Stimulated activated naive CD4-positive, alpha-beta T cell (primary cell): Measurements from ENCODE around the gene CACTIN.
A peak's percentile ranks its signal among the peaks of the same experiment; 100 is the strongest.

Source experiments
- DNase-seq, 6 experiments: peaks; one replicate each; lab custom pipeline; 2025; lab: John Stamatoyannopoulos, UW

Gene CACTIN

DNA sequence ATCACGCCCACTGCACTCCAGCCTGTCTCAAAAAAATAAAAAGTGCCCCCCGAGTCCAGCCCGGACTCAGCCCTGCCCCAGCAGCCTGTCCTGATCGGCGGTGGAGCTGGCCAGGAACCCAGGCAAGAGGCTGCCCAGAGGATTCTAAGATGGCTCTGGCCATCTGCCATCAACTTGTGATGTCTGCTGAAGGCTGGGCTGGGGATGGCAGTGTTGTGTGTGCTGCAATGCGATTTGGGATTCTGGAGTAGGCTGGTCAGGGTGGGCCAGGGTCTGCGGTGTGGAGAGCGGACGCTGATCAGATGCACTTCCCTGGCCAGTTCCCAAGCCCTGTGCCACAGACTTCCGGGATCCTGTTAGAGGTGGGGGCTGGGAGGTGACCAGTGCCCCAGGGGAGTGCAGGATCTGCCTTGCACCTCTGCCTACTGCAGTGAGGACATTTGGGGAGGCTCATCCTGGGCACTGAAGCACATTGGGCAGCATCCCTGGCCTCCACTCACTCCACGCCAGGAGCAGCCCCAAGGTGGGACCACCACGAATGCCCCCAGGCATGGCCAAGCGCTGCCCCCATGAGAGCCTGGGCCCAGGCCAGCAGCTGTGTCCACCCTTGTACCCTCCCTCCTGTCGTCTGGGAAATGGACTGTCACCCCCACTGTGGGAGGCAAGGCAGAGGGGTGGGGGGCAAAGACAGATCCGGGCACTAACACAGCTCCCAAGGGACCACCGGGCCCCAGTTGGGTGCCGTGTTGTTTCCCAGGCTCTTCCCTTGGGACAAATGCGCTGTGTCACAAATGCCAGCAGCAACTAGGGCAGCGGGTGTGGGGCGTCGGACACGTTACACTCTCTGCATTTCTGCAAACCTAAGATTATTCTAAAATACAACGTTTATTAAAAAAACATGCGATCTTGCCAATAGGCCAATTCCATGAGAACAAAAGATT is 16.5 kb downstream of the CACTIN start:
- no peak for DNase-seq

DNA sequence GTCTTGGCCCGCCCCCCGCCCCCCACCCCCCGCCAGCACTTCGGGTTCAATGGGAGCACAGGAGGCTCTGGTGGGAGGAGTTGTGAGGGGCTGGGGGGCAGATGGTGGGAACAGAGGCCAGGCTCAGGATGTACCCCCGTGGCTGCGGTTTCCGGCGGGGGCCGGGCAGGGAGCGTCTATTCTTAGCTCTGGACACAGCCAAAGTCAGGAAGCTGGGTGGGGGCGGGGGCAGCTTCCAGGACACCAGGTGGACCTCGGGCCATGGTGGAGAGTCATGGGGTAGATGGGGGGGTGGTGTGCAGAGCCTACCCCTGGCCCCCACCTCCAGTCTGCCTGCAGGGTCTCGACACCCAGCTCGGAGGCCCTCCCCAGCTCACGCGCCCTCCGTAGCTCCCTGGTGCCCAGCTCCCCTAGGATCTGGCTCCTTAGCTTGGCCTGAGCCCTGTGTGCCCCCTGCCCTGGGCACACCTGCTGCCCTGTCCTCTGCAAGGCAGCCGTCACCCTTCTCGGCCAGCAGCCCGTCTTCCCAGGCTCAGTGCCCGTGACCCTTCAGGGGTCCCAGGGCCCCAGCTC is 17.8 kb downstream of the CACTIN start:
- DNase-seq: no peak

DNA sequence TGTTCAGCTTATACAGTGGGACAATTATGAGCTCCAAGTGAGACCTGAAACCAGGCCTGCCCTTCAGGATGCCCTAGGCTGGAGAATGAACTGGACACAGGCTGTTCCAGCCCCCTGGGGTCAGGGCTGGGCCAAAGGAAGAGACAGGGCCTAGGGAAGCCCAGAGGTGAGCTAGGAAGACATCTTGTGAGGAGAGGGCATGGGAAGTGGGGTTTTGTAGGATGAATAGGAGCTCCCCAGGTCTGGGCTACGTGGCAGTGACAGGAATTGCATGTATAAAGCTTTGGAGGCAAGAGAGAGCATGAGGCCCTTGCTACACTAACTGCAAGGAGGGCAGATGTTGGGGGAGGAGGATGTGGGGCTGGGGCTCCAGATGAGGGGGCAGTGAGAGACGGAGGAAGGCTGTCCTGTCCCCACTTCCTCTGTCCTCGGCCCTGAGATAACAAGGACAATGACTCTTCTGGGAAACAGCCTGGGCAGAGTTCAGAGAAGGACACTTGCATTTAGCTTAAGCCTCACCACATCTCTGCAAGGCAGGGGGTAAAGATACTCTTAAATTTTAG is 18.4 kb downstream of the CACTIN start:
- no peak for DNase-seq

DNA sequence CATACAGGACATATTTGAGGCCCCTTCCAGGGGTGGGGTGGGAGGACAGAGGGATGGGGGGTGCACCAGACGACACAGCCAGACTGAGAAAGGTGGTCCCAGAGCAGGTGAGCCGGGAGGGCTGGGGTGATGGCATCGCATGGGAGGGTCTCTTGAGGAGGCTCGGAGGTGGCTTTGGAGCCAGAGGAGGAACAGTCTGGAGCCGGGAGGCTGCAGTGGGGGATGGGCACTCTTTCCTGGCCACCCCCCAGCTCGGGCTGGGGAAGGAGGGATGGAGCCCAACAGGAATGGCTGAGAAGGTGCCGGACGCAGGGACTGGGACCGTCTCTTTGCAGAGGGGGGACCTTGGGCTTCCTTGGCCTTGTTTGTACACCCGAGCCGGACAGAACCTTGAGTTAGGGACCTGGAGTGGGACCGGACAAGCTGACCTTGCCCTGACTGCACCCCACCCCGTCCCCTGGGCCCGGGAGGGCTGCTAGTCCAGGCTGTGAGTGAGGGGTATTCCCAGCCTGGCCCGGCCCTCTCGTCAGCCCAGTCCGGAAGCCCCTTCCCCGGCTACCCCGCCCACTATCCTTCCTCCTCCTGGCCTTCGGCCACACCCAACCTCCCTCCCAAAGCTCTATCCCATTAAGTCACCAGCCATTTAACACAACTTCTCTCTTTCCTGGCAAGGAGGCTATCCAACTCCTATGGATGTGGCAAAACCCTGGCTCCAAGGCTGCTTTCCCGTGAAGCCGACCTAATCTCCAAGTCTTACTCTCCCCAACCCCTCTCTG is 19.1 kb downstream of the CACTIN start:
- no peak for DNase-seq

- peak in 5 of 6 experiments; percentile 33 to 49 (median 41) for DNase-seq
Observed at GRCh38 chr19:3606690-3607289, 19.8 kb downstream of the CACTIN start, which contains the start of gene TBXA2R. TBXA2R (minus strand) TSS chr19:3606875; CDS start chr19:3600634, 6,241 bp downstream.

DNA sequence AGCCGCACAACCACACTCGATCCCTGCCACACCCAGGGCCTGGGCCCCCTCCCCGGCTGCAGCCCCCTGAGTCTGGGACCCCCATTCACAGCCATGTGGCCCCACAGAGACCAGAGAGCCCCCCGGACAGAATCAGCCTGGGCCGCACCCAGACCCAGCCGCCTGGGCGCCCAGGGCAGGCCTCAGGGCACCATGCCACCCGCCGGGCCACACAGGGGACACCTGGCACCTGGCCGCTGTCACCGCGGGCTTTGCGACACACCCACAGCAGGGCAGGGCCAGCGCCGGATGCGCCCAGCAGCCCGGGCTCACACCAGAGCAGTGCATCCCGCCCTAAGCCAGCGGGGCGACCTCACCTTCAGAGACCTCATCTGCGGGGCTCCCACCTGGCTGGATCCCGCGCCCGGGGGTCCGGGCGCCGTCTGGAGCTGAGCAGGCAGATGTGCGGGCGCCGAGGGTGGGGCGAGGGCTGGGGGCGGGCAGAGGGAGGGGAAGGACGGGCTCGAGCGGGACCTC is 20.4 kb downstream of the CACTIN start:
- peak in 3 of 6 experiments; percentile 18 to 45 (median 25) for DNase-seq

- DNase-seq: no peak
Observed at GRCh38 chr19:3605770-3606169, 20.8 kb downstream of the CACTIN start.

GRCh38 chr19:3605361-3605760 is 21.2 kb downstream of the CACTIN start:
- peak in 2 of 6 experiments; percentile 26 to 44 for DNase-seq

GRCh38 chr19:3604987-3605343 is 21.6 kb downstream of the CACTIN start:
- DNase-seq: peak in 3 of 6 experiments; percentile 15 to 49 (median 31)

DNA sequence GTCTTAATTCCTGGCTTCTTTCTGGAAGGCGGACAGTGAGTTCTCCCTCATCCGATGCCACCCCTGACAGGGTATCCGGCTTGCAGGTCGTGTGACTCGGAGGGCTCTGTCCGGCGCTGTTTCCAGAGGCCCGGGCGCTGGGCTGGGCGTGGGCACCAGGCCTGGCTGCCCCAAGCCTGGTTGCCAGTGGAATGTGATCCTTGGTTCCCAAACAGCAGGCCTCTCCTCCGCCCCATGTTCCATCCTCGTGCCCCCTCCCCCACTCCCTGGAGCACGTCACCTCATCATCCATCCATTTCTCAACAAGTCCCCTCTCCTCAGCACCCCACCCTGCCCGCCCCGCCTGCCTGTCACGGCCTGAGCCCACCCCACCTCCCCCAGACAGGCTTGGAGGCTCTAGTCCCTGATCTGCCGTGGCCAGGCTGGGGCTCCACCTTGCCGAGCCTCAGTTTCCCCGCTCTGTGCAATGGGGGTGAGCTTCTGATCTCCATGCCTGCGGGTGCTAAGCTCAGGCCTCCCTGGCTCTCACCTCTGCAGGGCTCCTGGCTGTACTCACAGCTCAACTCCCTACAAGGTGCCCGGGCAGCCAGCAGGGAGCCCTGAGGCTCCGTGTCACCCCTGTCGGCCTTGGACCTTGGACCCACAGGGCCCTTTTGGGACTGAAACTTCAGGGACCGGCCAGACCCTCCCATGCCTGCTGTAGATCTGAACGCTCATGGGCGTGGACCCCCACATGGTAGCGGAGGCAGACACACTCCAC is 22.2 kb downstream of the CACTIN start:
- DNase-seq: no peak

GRCh38 chr19:3603121-3603811 is 23.3 kb downstream of the CACTIN start:
- no peak for DNase-seq

- no peak for DNase-seq
Observed at GRCh38 chr19:3601021-3601420, 25.6 kb downstream of the CACTIN start.

DNA sequence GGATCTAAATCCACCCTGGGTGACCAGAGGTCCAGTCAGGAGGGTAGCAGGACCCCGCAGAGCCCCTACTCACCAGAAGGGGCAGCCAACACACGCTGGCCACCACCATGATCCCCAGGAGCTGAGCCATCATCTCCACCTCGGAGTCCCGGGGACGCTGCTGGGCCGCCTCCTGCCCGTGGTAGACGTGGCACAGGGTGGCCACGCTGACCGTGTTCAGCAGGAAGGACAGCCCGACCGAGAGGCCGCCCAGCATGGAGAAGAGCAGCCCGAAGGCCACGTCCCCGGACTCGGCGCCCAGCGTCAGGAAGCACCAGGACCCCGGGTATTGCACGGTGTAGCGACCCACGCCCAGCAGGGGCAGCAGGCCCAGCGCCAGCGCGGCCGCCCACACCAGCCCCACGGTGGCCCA is 26.8 kb downstream of the CACTIN start:
- DNase-seq: no peak

- no peak for DNase-seq
Observed at GRCh38 chr19:3595521-3596061, 31.0 kb downstream of the CACTIN start.

DNA sequence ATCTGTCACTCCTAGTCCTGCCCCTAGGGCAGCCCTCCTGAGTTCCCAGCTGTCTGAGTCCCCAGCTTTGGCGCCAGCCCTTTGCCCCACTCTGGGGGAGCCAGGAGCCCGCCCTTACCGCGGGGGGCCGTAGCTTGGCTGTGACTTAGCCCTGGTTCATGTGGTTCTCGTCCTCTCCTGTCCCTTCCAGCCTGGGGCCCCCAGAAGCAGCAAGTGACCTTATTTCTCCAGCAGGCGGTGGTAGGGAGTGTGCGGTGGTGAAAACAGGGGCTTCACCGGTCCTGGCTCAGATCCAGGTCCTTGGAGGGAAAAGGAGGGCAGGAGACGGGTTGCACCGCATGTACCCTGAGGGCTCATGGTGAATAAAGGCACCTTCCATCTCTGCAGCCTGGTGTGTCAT is 33.4 kb downstream of the CACTIN start:
- DNase-seq: no peak

DNA sequence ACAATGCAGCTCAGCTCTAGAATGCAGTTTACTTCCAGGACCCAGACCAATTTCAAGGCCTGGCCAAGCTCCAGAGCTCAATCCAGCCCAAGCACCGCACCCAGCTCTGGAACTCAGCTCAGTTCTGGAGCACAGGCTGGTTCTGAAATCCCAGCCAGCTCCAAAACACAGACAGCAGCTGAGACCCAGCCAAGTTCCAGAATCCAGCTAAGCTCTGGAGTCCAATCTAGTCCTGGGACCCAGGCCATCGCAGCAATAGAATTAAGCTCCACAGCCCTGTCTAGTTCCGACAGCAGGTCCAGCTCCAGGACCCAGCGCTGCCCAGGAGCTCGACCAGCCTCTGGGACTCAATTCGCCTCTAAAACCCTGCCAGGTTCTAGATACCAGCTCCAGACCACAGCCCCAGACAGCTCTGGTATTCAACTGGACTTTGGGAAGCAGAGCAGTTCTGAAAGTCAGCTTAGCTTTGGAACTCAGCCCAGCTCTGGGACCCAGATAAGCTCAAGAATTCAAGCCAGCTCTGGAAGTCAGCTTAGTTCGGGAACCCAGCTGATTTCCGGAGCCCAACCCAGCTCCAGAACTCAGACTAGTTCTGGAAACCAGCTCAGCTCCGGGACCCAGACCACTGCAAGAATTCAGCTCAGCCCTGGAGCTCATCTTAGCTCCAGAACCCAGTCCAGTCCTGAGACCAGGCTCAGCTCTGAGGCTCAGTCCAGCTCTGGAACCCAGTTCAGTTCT is 34.5 kb downstream of the CACTIN start:
- DNase-seq: no peak

DNA sequence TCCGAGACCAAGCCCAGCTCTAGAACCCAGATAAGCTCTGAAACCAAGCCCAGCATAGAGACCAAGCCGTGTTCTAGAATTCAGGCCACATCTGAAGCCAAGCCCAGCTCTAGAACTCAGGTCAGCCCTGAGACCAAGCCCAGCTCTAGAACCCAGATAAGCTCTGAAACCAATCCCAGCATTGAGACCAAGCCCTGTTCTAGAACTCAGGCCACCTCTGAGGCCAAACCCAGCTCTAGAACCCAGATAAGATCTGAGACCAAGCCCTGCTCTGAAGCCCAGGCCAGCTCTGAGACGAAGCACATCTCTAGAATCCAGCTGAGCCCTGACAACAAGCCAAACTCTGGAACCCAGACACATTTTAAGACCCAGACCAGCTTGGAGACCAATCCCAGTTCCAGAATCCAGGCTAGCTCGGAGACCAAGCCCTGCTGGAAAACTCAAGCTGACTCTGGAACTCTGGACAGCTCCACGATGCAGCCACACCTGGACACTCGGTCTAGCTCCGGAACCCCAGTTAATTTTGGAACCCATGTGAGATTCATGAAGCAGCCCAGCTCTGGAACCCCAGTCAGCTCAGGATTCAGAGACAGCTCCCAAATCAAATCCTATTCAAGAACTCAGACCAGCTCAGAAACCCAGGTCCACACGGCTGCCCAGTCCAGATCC is 35.5 kb downstream of the CACTIN start:
- DNase-seq: no peak

DNA sequence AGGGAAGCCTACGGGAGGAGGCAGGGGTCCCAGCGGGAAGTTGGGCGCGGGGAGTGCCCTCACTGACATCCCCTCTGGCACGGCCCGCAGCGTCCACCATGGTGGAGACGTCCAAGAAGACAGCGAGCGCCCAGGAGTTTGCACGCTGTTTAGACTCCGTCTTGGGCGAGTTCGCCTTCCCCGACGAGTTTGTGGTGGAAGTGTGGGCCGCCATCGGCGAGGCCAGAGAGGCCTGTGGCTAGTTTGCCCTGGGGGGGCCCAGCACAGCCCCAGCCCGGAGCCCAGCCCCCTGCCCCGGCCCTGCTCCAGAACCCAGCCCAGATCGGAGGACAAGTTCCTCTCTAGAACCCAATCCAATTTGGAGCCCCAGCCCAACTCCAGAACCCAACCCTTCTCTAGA is 36.6 kb downstream of the CACTIN start:
- no peak for DNase-seq

- no peak for DNase-seq
Observed at GRCh38 chr19:3589439-3589838, 37.2 kb downstream of the CACTIN start.
